ACC112 (cell line): ENCODE measurements around the gene SARDH.

Experiments
- H2AFZ ChIP-seq: fragments of 200-600 bp; sonication (generic); one replicate; pipeline ENCODE4 v1.6.0; 2017; ENCODE audit warnings: antibody characterized with exemption, low read length; ENCODE audit not compliant: unreplicated experiment
- H3K27ac ChIP-seq: fragments of 200-600 bp; sonication (generic); 2 replicates; pipeline ENCODE4 v1.5.1; 2014; ENCODE audit warnings: low read depth, mild to moderate bottlenecking, antibody characterized with exemption, low read length, moderate library complexity
- H3K27me3 ChIP-seq: fragments of 200-600 bp; sonication (generic); 2 replicates; pipeline ENCODE4 v1.6.1; 2014; ENCODE audit warnings: mild to moderate bottlenecking, antibody characterized with exemption, low read length, moderate library complexity, mixed read lengths; ENCODE audit not compliant: insufficient read depth
- H3K36me3 ChIP-seq: fragments of 200-600 bp; sonication (generic); 2 replicates; pipeline ENCODE4 v1.6.1; 2016; ENCODE audit warnings: mild to moderate bottlenecking, antibody characterized with exemption, low read length, moderate library complexity, mixed read lengths; ENCODE audit not compliant: insufficient read depth
- H3K4me1 ChIP-seq: fragments of 200-600 bp; sonication (generic); one replicate; pipeline ENCODE4 v1.6.1; 2016; ENCODE audit warnings: low read length, mixed read lengths; ENCODE audit not compliant: insufficient read depth, unreplicated experiment, control insufficient read depth
- H3K4me3 ChIP-seq: fragments of 200-600 bp; sonication (generic); 2 replicates; pipeline ENCODE4 v1.5.1; 2014; ENCODE audit warnings: mild to moderate bottlenecking, low read depth, low read length
- H3K79me2 ChIP-seq: fragments of 200-600 bp; sonication (generic); one replicate; pipeline ENCODE4 v1.6.0; 2016; ENCODE audit warnings: low read length; ENCODE audit not compliant: control insufficient read depth, unreplicated experiment, insufficient read depth

Gene SARDH

GRCh38 chr9:133635533-133636531, 102.3 kb downstream of the SARDH start, which contains the start of gene DBH:
Gene DBH, plus strand, starts transcription at chr9:133636363. Its CDS starts 9 bp downstream, at chr9:133636372.
- Histone ChIP-seq H3K27me3 (peaks cover 58% of the 10 kb centered on the region), H3K27ac (no peak within 1 kb of the TSS), H2AFZ (no peak within 1 kb of the TSS), H3K4me3 (no peak within 1 kb of the TSS), H3K36me3 (no peaks in the 10 kb centered on the region), H3K79me2 (no peaks in the 10 kb centered on the region), H3K4me1 (no peaks in the 10 kb centered on the region)

DNA sequence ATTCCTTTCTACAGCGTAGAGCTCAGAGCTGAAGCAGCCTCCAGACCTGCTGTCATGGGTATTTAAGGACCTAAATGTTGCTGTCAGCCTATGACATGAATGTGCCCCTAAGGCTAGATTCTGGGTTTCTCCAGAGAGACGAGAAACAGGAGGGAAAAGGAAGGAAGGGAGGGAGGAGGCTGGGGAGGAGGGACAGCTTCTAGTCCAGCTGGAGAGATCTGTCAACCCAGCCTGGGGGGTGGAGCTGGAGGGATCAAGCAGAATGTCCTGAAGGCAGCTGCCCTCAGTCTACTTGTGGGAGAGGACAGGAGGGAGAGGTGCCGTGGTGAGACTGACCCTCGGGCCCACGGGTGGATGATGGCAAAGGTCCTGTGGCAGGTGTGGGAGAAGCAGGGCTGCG, 103.1 kb downstream of the SARDH start:
- Histone ChIP-seq H2AFZ (no peak overlapping the region), H3K36me3 (no peaks in the 10 kb centered on the region), H3K27me3 (peaks cover 51% of the 10 kb centered on the region), H3K4me1 (no peaks in the 10 kb centered on the region), H3K27ac (no peak overlapping the region), H3K79me2 (no peaks in the 10 kb centered on the region), H3K4me3 (no peak overlapping the region)

DNA sequence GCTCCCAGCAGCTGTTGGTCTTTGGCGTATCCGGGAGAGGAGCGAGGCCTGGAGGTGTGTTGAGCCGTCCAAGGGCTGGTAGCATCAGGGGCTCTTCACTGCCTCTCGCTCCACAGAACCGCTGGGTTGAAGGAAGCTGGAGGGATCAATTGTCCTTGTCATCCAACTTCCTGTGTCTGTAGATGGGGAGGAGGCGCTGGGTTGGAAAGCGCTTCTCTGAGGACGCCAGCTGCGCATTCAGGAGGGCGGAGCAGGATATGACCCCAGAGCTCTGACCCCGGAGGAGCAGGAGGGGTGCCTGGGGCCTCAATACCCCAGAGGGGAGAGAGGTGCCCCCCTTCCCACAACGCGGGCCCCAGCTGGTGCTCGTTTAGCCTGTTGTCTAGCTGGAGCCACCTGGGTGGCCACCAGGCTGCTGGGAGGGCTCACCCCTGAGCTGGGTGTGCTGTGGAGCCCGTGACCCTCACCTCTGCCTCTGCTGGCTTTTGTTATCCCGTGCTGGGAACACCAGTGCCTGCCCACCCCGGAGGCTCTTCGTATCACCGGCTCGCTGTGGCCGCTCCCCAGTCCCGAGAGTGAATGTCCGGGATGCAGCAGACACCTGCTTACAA, 104.0 kb downstream of the SARDH start:
- H2AFZ ChIP-seq: no peak overlapping the region
- H3K27ac ChIP-seq: no peak overlapping the region
- no peak overlapping the region for H3K4me3 ChIP-seq

GRCh38 chr9:133633681-133634080, 104.5 kb downstream of the SARDH start:
- Histone ChIP-seq H3K4me3 (no peak overlapping the region), H3K27me3 (peaks cover 48% of the 10 kb centered on the region), H3K79me2 (no peaks in the 10 kb centered on the region), H3K4me1 (no peaks in the 10 kb centered on the region), H2AFZ (no peak overlapping the region), H3K27ac (no peak overlapping the region), H3K36me3 (no peaks in the 10 kb centered on the region)

More for the DNA sequence above, 104.0 kb downstream of the SARDH start:
- peaks cover 43% of the 10 kb centered on the region for H3K27me3 ChIP-seq
- no peaks in the 10 kb centered on the region for H3K79me2 ChIP-seq
- H3K4me1 ChIP-seq: no peaks in the 10 kb centered on the region
- H3K36me3 ChIP-seq: no peaks in the 10 kb centered on the region

DNA sequence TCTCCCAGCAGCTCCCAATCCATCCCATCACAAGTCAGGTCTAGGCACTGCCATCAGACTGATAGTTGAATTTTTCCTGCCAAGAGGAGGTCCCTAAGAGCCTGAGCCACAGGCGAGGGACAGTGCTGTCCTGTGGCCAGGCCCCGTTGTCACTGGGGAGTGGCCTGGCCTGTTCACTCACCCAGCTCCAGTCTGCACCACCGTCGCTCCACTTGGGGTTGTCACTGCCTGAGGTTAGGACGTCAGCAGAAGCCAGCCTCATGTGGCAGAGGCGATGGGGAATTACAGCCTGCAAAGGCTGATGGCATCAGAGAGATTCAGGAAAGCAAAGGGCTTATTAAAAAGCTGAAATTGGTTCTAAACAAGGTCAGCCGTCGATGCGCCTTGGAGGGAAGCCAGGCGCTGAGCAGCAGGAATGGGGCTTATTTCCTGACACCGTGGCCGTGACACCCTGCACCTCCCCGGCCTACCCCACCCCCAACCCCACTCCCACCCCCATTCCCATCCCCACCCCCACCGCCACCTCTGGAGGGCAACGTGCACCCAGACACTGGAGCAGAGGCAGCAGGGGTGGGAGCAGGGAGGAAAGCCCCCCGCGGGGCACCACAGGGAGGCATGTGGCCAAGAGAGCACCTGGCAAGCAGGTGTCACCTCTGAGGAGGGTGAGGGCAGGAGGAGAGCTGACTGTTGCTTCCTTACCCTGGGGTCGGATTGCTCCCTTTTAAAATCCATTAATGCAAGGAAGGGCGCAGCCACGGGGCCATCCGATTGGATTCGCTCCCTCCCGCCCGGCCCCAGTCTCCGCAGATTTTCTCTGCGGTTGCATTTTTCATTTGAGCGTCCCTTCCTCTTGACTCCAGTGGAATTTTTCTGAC, 105.1 kb downstream of the SARDH start:
- Histone ChIP-seq H3K4me3 (no peak overlapping the region), H3K4me1 (no peaks in the 10 kb centered on the region), H2AFZ (no peak overlapping the region), H3K27me3 (peaks cover 53% of the 10 kb centered on the region), H3K36me3 (no peaks in the 10 kb centered on the region), H3K79me2 (no peaks in the 10 kb centered on the region), H3K27ac (no peak overlapping the region)

GRCh38 chr9:133631111-133631510, 107.0 kb downstream of the SARDH start:
- no peak overlapping the region for H3K27ac ChIP-seq
- H3K4me1 ChIP-seq: no peaks in the 10 kb centered on the region
- H3K27me3 ChIP-seq: peaks cover 58% of the 10 kb centered on the region
- H2AFZ ChIP-seq: no peak overlapping the region
- no peak overlapping the region for H3K4me3 ChIP-seq
- H3K36me3 ChIP-seq: no peaks in the 10 kb centered on the region
- no peaks in the 10 kb centered on the region for H3K79me2 ChIP-seq

GRCh38 chr9:133629221-133630110, 108.7 kb downstream of the SARDH start:
- Histone ChIP-seq H3K27ac (no peak overlapping the region), H3K79me2 (no peaks in the 10 kb centered on the region), H3K36me3 (no peaks in the 10 kb centered on the region), H3K4me1 (no peaks in the 10 kb centered on the region), H2AFZ (no peak overlapping the region), H3K4me3 (no peak overlapping the region), H3K27me3 (peaks cover 59% of the 10 kb centered on the region)

DNA sequence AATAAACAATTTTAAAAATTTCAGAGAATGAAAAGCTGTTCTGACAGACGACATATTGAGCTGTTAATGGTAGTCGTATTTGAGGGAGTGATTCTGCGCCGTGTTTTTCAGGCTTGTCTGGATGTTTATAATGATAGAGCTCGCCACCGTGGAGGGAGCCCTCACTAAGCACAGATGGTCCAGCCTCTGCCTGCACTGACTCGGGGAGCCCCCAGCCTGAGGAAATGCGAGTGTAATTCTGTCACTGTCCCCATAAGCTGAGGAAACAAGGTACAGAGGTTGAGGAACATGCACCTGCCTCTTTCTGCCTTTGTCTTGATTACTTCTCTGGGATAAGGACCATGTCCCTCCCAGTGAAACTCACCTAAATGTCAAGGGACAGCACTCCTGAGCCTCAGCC, 109.4 kb downstream of the SARDH start:
- Histone ChIP-seq H3K27me3 (peaks cover 59% of the 10 kb centered on the region), H3K79me2 (no peaks in the 10 kb centered on the region), H3K27ac (no peak overlapping the region)

GRCh38 chr9:133627341-133627740, 110.8 kb downstream of the SARDH start:
- H2AFZ ChIP-seq: no peak overlapping the region
- peaks cover 67% of the 10 kb centered on the region for H3K27me3 ChIP-seq
- no peak overlapping the region for H3K4me3 ChIP-seq
- no peaks in the 10 kb centered on the region for H3K79me2 ChIP-seq
- no peaks in the 10 kb centered on the region for H3K36me3 ChIP-seq
- no peak overlapping the region for H3K27ac ChIP-seq
- H3K4me1 ChIP-seq: no peaks in the 10 kb centered on the region

More for the DNA sequence above, 109.4 kb downstream of the SARDH start:
- no peaks in the 10 kb centered on the region for H3K4me1 ChIP-seq
- no peaks in the 10 kb centered on the region for H3K36me3 ChIP-seq
- H3K4me3 ChIP-seq: no peak overlapping the region
- H2AFZ ChIP-seq: no peak overlapping the region
